H1 (cell line): Measurements from ENCODE around the gene ASCL1. TPM values are rescaled to one million over a fixed set of nuclear protein-coding genes. Genes with fewer than 3 reads are reported as not detected.

ENCODE experiments used
- CTCF ChIA-PET: fragments of 300-600 bp; sonication (Branson Sonifier 250); formaldehyde crosslinking; loops from one replicate; lab custom pipeline; 2021; ENCODE audit not compliant: partially characterized antibody; lab: Charles Lee
- POLR2A ChIA-PET: fragments of 300-600 bp; sonication (Branson Sonifier 250); formaldehyde crosslinking; loops from one replicate; lab custom pipeline; 2021; ENCODE audit warnings: inconsistent platforms; ENCODE audit not compliant: partially characterized antibody; lab: Charles Lee
- DNase-seq, 2 experiments: peaks; one replicate each; pipeline versions ENCODE4 v3.0.0 to v3.0.0-alpha.2; 2010 to 2022; ENCODE audit warnings: low spot score in 2 of 2, low read depth in 1 of 2, mixed read lengths in 1 of 2
- FAIRE-seq: peaks from 2 replicates; lab custom pipeline; 2011; peaks lifted over from hg19 to GRCh38; lab: Jason Lieb, UNC
- H2AFZ ChIP-seq: 2 replicates; pipeline ENCODE4 v1.8.1; 2012; ENCODE audit warnings: low read length, inconsistent platforms
- H2AK5ac ChIP-seq: 2 replicates; pipeline ENCODE4 v1.6.1; 2013; ENCODE audit warnings: low read depth, low read length
- H2BK120ac ChIP-seq: replicated peaks from 2 replicates; pipeline ENCODE3; 2013; ENCODE audit warnings: low read depth, low read length, inconsistent platforms
- H2BK12ac ChIP-seq: 2 replicates; pipeline ENCODE4 v1.6.1; 2013; ENCODE audit warnings: low read depth, low read length
- H2BK15ac ChIP-seq: 2 replicates; pipeline ENCODE4 v1.6.1; 2013; ENCODE audit warnings: low read length
- H2BK20ac ChIP-seq: 2 replicates; pipeline ENCODE4 v1.6.1; 2013; ENCODE audit warnings: low read length
- H2BK5ac ChIP-seq: 2 replicates; pipeline ENCODE4 v1.6.1; 2013; ENCODE audit warnings: low read depth, low read length
- H3K14ac ChIP-seq: 2 replicates; pipeline ENCODE4 v1.6.1; 2013; ENCODE audit warnings: inconsistent platforms; ENCODE audit not compliant: insufficient read length
- H3K18ac ChIP-seq: 2 replicates; pipeline ENCODE4 v1.6.1; 2013; ENCODE audit warnings: low read length; ENCODE audit errors: extremely low read depth
- H3K23ac ChIP-seq: 2 replicates; pipeline ENCODE4 v1.6.1; 2013; ENCODE audit warnings: inconsistent platforms; ENCODE audit not compliant: insufficient read length
- H3K23me2 ChIP-seq: 2 replicates; pipeline ENCODE4 v1.6.1; 2013; ENCODE audit warnings: low read depth, low read length
- H3K27ac ChIP-seq: 2 replicates; pipeline ENCODE4 v1.6.1; 2011; ENCODE audit warnings: low read depth, low read length, inconsistent platforms
- H3K27me3 ChIP-seq, 4 experiments: replicated peaks in 1 of 4; 1 replicate in 1 of 4; 2 replicates in 3 of 4; pipeline versions ENCODE4 v1.6.1 to v1.8.1; 2011 to 2013; ENCODE audit warnings: low read length in 3 of 4, mild to moderate bottlenecking in 3 of 4, inconsistent platforms in 2 of 4, mixed read lengths in 2 of 4, moderate library complexity in 1 of 4; ENCODE audit not compliant: control insufficient read depth in 3 of 4, insufficient read depth in 3 of 4; ENCODE audit errors: extremely low read depth in 1 of 4
- H3K36me3 ChIP-seq, 4 experiments: 2 replicates each; pipeline versions ENCODE4 v1.6.1 to v1.8.1; 2011 to 2013; ENCODE audit warnings: mild to moderate bottlenecking in 4 of 4, low read length in 3 of 4, moderate library complexity in 2 of 4, control low read depth in 1 of 4, inconsistent platforms in 1 of 4; ENCODE audit not compliant: insufficient read depth in 4 of 4, control insufficient read depth in 2 of 4
- H3K4ac ChIP-seq: replicated peaks from 2 replicates; pipeline ENCODE3; 2013; ENCODE audit warnings: low read length, low read depth, mixed read lengths, inconsistent platforms; ENCODE audit not compliant: insufficient read length
- H3K4me1 ChIP-seq, 4 experiments: replicated peaks in 1 of 4; 1 replicate in 1 of 4; 2 replicates in 3 of 4; pipeline versions ENCODE4 v1.6.1 to v1.8.1; 2011 to 2013; ENCODE audit warnings: low read length in 3 of 4, inconsistent platforms in 2 of 4, mixed read lengths in 1 of 4; ENCODE audit not compliant: insufficient read depth in 4 of 4, control insufficient read depth in 3 of 4
- H3K4me2 ChIP-seq, 2 experiments: 2 replicates each; pipeline versions ENCODE4 v1.6.1 to v1.8.1; 2011 to 2013; ENCODE audit warnings: low read depth in 2 of 2, low read length in 2 of 2, control low read depth in 1 of 2, inconsistent platforms in 1 of 2, mild to moderate bottlenecking in 1 of 2; ENCODE audit not compliant: insufficient read depth in 1 of 2
- H3K4me3 ChIP-seq, 4 experiments: fragments of 200-600, 300-600 bp in 1 of 4; sonication (generic), shearing (Covaris generic), sonication (Bioruptor Twin) in 1 of 4; 2 replicates each; pipeline versions ENCODE4 v1.5.1 to v1.8.1; 2011 to 2016; ENCODE audit warnings: low read length in 4 of 4, low read depth in 3 of 4, control low read depth in 2 of 4, inconsistent platforms in 2 of 4, mild to moderate bottlenecking in 2 of 4, mixed read lengths in 1 of 4, moderate library complexity in 1 of 4; ENCODE audit not compliant: insufficient read depth in 2 of 4; ENCODE audit errors: extremely low read depth in 1 of 4
- H3K56ac ChIP-seq: replicated peaks from 2 replicates; pipeline ENCODE3; 2013; ENCODE audit warnings: low read depth, mild to moderate bottlenecking, mixed read lengths, low read length, inconsistent platforms; ENCODE audit not compliant: insufficient read length
- H3K79me1 ChIP-seq: 2 replicates; pipeline ENCODE4 v1.6.1; 2013; ENCODE audit warnings: low read depth, low read length, control low read depth
- H3K79me2 ChIP-seq, 2 experiments: 2 replicates each; pipeline versions ENCODE4 v1.6.1 to v1.8.1; 2012 to 2013; ENCODE audit warnings: low read length in 2 of 2, mild to moderate bottlenecking in 2 of 2, inconsistent platforms in 1 of 2; ENCODE audit not compliant: insufficient read depth in 2 of 2, control insufficient read depth in 1 of 2
- H3K9ac ChIP-seq, 4 experiments: replicated peaks in 1 of 4; 1 replicate in 1 of 4; 2 replicates in 3 of 4; pipeline versions ENCODE4 v1.6.1 to v1.8.1; 2011 to 2013; ENCODE audit warnings: low read depth in 3 of 4, low read length in 3 of 4, control low read depth in 2 of 4, mild to moderate bottlenecking in 2 of 4, moderate library complexity in 2 of 4, inconsistent platforms in 1 of 4; ENCODE audit errors: extremely low read depth in 1 of 4
- H3K9me3 ChIP-seq, 2 experiments: 2 replicates each; pipeline versions ENCODE4 v1.6.1 to v1.8.1; 2012 to 2013; ENCODE audit warnings: mild to moderate bottlenecking in 2 of 2, moderate library complexity in 2 of 2, control low read depth in 1 of 2, inconsistent platforms in 1 of 2, low read depth in 1 of 2, low read length in 1 of 2, mixed read lengths in 1 of 2; ENCODE audit not compliant: insufficient read depth in 2 of 2
- H4K20me1 ChIP-seq, 2 experiments: replicated peaks in 1 of 2; 2 replicates each; pipeline versions ENCODE3 to v1.8.1; 2011 to 2013; ENCODE audit warnings: inconsistent platforms in 2 of 2, low read length in 2 of 2, mild to moderate bottlenecking in 1 of 2; ENCODE audit not compliant: insufficient read depth in 2 of 2, control insufficient read depth in 1 of 2
- H4K5ac ChIP-seq: 2 replicates; pipeline ENCODE4 v1.6.1; 2013; ENCODE audit warnings: low read length, low read depth, mixed read lengths, inconsistent platforms; ENCODE audit not compliant: insufficient read length
- H4K8ac ChIP-seq: 2 replicates; pipeline ENCODE4 v1.8.0; 2013; ENCODE audit warnings: mild to moderate bottlenecking, moderate library complexity, low read length, inconsistent platforms; ENCODE audit not compliant: insufficient read depth; ENCODE audit errors: extremely low read depth
- H4K91ac ChIP-seq: replicated peaks from 2 replicates; pipeline ENCODE3; 2013; ENCODE audit warnings: low read length, mixed read lengths, inconsistent platforms; ENCODE audit not compliant: insufficient read length
- CHD1 ChIP-seq: IDR thresholded peaks from 2 replicates; pipeline ENCODE4 v1.6.1; 2012; ENCODE audit warnings: low read depth, low read length, improper control_type of control experiment
- JUND ChIP-seq: IDR thresholded peaks from 2 replicates; pipeline ENCODE4 v1.6.1; 2011; ENCODE audit warnings: mild to moderate bottlenecking, improper control_type of control experiment, low read length
- WGBS, 2 experiments: shearing (Covaris generic) in 1 of 2; methylation state at CpG; one replicate each; pipeline versions ENCODE4 v1.1.6 to v1.1.7; 2013 to 2015; ENCODE audit warnings: low lambda C conversion rate in 2 of 2, mixed read lengths in 2 of 2, inconsistent platforms in 1 of 2, low coverage in 1 of 2, missing lambda C conversion rate in 1 of 2; ENCODE audit not compliant: insufficient replicate concordance in 2 of 2, insufficient coverage in 1 of 2, insufficient read length in 1 of 2; ENCODE audit errors: extremely low coverage in 1 of 2, missing lambda C conversion rate in 1 of 2; 5-methylcytosine and 5-hydroxymethylcytosine counted together
- polyA plus RNA-seq, 7 experiments: library from polyadenylated mRNA; depleted of rRNA in 3 of 7; stranded (reverse) in 5 of 7; unstranded in 2 of 7; fragments of >200 nt in 5 of 7; fragments of 200-250 nt in 2 of 7; gene quantifications; 1 replicate in 5 of 7; 2 replicates in 1 of 7; 4 replicates in 1 of 7; pipeline versions ENCODE4 v1.2.1 to v1.2.3, GENCODE V29; 2011 to 2013; ENCODE audit warnings: missing spikeins in 2 of 7, mixed read lengths in 2 of 7
- total RNA-seq: library from RNA; stranded (reverse); fragmentation: NEBNext Ultra II Directional; extraction: Animal tissue kit (Norgen Biotek cat#: 25700); gene quantifications from 2 replicates; pipeline ENCODE4 v1.2.1, GENCODE V29; 2021
- TF ChIP-seq, protein P1 (sequence below): IDR thresholded peaks from 2 replicates; pipeline ENCODE4 v1.6.1; 2012; ENCODE audit warnings: low read length, inconsistent platforms

The ASCL1 gene
- total and polyA plus RNA-seq, 2 of the 8 experiments (the other 6 are each of a cell fraction or from before 2014, with no cell fraction given), result 0.12 TPM; not detected in 1

- Histone ChIP-seq H3K56ac (no peak overlapping the region), H3K9ac (no peak overlapping the region), H3K18ac (no peak overlapping the region), H4K5ac (no peak overlapping the region), H3K23me2 (no peaks in the 10 kb centered on the region), H3K27ac (no peak overlapping the region), H3K23ac (no peak overlapping the region), H3K4me2 (no peak overlapping the region), H3K36me3 (no peaks in the 10 kb centered on the region), H2BK12ac (no peak overlapping the region), H3K79me2 (no peaks in the 10 kb centered on the region), H3K14ac (no peak overlapping the region), H2BK5ac (no peak overlapping the region), H3K27me3 (no peaks in the 10 kb centered on the region), H4K91ac (no peak overlapping the region), H3K9me3 (no peaks in the 10 kb centered on the region), H2BK120ac (no peak overlapping the region), H4K20me1 (no peaks in the 10 kb centered on the region), H3K4me1 (peaks cover 2 to 10% (median 5%) of the 10 kb centered on the region in 4 experiments; a peak in 4 of 7 replicates), H2BK20ac (no peak overlapping the region), H2BK15ac (no peak overlapping the region), H4K8ac (no peak overlapping the region), H3K4me3 (no peak overlapping the region), H3K4ac (no peak overlapping the region), H2AK5ac (no peak overlapping the region), H2AFZ (no peak overlapping the region), H3K79me1 (no peaks in the 10 kb centered on the region)
- TF ChIP-seq CHD1 (no peak), JUND (no peak)
- TF ChIP-seq, protein P1, sequence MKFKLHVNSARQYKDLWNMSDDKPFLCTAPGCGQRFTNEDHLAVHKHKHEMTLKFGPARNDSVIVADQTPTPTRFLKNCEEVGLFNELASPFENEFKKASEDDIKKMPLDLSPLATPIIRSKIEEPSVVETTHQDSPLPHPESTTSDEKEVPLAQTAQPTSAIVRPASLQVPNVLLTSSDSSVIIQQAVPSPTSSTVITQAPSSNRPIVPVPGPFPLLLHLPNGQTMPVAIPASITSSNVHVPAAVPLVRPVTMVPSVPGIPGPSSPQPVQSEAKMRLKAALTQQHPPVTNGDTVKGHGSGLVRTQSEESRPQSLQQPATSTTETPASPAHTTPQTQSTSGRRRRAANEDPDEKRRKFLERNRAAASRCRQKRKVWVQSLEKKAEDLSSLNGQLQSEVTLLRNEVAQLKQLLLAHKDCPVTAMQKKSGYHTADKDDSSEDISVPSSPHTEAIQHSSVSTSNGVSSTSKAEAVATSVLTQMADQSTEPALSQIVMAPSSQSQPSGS, result no peak
- no peak for FAIRE-seq
- no peak for DNase-seq
- 82% methylated on average over 2 of the region's 2 CpGs; no CpG with 5 or more reads in 1 of the 2 experiments for WGBS, 2 experiments
- CTCF ChIA-PET, result interaction anchor here (0.7 to 1.6 kb wide), 5 partner anchors 11 to 635 kb away, joined by 3 to 10 read pairs (median 5); no protein-coding TSS in a partner anchor
- POLR2A ChIA-PET, result no interaction called here
These were observed 43.8 kb upstream of the ASCL1 start for GRCh38 chr12:102913453-102914226.
